ENCODE data around the gene RPS17.
"Not testable (repeated sequence)": the region's sequence is repeated elsewhere in the genome, so short reads cannot be mapped to it uniquely, and the experiment has no call there.

Gene RPS17

DNA sequence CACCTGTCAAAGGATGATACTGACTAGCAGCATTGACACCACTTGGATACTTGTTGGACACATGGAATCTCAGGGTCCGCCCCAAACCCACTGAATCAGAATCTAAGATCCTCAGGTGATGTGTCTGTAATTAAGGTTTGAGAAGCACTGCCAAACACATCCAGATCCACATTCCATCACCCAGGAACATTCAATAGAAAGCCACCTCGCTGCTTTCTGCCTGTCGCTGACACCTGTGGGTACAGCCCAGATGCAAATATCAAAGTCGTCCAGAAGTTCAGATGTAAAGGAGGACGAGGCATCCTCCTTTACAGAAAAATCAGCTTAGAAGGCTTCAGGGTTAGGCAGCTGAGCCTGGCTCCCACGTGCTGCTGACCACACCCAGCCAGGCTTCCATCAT, 5.2 kb upstream of the RPS17 start:
- no peak for DNase-seq

DNA sequence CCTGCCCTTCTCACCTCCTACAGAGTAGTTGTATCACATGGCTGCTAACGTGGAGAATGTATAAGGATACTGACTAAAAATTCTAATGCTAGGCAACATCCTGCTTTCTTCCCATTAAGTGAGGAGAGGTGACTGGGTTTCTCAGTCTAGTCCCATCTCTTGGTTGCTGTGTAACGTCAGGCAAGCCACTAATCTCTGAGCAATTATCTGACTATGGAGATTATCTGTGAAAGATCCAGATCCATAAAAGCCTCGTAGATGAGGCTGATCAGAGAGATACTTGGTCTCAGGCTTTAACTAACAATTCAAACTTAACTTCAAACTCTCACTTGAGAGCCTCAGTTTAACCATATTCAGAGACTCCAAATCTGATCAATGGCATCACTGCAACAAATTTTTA, 4.7 kb upstream of the RPS17 start:
- DNase-seq = no peak

DNA sequence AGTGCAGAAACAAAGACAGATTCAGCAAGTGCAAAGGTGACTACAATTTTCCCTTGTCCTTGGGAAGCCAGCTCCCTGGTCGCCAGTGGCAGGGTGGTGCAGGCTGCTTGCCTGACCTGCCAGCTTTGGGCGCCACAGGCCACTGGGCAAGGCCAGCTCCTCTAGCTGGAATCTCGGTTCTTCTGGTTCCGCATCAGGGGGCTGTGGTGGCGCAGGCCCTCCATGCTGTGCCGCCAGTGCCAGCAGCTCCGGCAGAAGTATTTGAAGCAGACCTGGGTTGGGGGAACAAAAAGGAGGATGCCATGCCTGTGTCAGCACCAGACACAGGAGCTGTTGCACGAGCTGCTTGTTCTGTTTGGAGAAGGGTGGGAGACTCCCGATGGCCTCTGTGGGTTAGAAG, 4.2 kb upstream of the RPS17 start:
- no peak for DNase-seq

DNA sequence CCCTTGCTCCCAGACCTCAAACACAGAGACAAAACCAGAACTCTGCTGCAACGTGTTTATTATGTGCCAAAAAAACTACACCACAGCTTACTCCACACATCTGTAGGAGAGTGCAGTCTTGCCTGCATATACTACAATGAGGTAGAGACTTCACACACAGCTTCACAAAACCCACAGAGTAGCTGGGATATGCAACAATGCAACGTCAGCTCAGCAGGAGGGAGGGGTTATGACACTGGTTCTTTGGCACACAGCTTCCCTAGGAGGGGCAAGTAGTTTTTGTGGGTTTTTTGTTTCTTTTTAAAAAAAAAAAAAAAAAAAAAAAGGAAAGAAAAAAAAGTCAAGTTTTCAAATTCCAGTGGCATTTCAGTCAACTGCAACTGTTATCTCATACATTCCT, 2.9 kb upstream of the RPS17 start:
- no peak for DNase-seq

DNA sequence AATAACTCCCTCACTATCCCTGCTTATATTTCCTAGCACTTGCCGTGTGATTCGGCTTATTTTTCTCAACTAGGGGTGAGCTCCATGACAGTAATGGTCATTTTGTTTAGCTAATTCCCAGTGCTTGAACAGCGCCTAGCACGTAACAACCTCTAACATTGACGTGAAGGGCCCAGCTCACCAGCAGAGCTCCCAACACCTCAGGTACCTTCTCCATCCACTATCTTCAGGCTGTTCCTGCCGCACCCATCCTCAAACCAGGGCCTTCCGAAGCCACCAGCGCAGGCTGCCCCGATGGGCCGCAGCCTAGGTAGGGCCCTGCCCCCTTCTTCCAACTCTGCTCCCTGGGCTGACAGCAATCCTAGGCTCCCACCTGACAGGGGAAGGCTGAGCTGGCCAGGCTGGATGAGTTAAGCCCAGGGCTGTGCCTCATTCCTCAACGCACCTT, 751 bp upstream of the RPS17 start:
- DNase-seq = no peak

DNA sequence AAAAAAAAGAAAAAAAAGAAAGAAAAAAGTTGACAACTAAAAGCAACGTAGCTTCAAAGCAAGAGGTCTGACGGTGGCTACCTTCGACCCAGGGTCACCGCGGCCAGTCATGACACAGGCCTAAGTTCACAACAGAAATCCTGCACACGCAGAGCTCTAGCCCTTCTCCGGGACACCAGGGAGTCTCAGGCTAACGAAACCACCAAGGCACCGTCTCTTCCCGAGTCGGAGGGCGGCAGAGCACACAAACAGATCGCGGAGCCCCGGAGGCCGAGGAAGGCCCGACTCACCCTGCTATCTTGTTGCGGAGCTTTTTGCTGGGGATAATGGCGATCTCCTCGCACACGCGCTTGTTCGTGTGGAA, 584 bp downstream of the RPS17 start:
- DNase-seq = no peak

DNA sequence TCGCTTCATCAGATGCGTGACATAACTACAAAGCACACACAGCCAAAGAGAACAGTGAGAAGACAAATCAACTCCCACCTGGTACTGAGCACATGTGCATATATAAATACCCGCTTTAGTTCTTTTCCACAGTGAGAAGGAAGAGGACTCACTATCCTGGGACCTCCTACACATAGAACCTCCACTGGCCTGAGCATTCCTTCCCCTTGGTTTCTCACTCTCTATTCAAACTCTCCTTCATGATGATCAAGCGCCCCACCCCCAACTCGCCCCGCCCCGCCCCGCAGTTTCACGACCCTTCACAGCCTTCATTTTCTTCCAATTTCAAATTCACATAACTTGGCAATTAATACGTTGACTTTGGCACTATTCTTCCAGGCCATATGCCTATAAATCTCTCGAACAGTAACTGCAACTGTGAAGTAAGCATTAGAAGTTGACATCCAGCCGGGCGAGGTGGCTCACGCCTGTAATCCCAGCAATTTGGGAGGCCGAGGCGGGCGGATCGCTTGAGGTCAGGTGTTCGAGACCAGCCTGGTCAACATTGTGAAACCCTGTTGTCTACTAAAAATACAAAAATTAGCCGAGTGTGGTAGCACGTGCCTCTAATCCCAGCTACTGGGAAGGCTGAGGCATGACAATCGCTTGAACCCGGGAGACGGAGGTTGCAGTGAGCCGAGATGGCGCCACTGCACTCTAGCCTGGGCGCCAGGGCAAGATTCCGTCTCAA, 1.1 kb downstream of the RPS17 start:
- DNase-seq = no peak

DNA sequence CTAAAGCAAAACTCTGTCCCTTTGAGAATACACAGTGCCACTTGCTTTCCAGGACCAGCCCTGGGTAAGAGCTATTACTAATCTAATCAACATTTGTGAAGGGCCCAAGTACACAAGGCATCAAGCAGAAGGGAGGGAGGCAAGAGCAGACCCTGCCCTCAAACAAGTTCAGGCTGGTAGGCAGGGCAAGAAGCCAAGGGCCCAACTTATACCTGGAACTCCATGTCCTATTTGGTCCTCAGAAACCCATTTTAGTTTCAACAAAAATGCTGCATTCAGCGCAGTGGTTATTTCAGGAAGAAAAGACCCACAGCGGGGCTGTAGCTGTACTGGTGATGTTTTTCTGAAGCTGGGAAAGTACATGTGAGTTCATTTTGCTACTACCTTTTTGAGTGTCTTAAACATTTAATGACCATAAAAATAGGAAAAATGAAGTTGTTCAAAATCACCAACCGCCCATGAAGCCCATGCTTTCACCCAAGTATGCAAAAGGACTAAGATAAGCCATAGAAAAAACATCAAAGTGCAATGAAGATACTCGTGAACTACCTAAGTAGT, 2.8 kb downstream of the RPS17 start:
- DNase-seq = no peak

DNA sequence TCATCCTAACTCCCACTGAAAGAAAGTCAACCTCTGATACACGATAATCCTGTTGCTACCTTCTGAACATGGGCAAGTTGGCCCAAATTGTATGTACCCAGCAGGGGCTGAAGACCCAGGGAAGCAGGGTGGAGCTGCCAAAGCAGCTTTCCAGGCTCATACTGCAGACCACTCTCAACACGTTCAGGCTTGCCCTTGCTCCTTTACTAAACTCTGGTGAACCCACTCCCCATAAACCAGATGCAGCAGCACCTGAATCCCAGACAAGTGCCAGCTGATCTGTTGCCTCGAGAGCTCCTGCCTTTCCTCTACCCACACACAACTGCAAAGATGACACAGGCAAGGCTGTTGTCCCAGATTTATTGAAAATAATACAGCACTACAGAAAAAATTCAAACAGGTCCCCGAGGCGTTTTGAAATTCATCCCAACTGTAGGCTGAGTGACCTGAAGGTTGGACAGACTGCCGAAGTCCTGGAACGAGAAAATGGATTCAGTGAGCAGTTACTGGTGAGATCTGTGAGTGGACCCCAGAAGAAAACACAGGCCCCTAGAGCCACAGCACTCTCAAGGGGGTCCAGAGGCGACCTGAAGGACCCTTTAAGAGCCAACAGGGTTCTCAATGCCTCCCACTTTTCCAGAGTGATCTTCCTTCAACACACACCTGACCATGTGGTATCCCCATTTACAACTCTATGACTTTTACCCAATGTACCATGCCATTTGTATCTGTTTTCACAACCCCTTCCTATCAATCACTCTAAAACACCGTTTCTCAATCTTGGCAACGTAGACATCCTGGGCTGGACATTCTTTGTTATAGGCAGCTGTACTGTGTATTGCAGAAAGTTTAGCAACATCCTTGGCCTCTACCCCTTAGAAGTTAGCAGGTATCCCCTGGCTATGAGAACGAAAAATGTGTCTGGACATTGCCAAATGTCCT, 3.6 kb downstream of the RPS17 start:
- DNase-seq = no peak

DNA sequence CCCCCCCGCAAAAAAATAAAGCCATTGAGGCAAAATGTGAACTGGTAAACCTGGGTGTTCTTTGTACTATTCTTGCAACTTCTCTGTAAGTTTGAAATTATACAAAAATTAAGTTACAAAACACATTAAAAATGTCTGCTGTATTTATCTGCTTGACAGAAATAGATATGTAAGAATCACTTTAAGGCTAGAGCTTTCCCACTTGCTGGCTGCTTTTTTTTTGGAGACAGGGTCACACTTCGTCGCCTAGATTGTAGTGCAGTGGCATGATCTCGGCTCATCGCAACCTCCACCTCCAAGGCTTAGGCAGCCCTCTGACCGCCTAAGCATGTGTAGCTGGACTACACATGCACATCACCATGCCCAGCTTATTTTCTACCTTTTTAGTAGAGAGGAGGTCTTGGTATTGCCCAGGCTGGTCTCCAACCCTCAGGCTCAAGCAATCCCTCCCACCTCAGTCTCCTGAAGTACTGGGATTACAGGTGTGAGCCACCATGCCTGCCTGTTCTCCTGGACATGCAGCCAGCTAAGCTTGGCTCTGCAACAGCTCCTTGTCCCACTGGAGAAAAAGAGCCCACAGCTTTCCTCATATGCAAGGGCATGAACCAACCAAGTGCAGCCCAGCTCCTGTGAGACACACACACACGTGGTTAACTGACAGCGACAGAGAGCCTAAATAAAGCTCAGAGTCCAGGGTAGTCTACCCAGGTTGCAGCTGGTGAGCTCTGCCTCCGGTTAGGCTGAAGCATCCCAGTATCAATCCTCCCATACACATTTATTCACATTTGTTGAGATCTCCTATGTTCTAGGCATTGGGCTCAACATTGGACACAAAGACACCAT, 4.5 kb downstream of the RPS17 start:
- DNase-seq = no peak

DNA sequence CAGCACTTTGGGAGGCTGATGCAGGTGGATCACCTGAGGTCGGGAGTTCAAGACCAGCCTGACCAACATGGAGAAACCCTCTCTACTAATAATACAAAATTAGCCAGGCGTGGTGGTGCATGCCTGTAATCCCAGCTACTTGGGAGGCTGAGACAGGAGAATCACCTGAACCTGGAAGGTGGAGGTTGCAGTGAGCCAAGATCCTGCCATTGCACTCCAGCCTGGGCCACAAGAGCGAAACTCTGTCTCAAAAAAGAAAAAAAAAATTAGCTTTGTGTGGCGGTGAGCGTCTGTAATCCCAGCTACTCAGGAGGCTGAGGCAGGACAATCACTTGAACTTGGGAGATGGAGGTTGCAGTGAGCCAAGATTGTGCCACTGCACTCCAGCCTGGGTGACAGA, 5.1 kb downstream of the RPS17 start:
- not testable (repeated sequence) for DNase-seq

DNA sequence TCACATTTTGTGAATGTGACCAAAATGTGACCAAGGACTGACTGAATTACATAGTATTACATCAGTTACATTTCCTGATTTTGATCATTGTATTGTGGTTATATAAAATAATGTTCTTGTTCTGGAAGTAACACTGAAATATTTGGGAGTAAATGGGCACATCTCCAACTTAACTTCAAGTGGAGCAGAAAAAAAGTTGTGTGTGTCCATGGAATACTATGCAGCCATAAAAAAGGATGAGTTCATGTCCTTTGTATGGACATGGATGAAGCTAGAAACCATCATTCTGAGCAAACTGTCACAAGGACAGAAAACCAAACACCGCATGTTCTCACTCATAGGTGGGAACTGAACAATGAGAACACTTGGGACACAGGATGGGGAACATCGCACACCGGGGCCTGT, 5.8 kb downstream of the RPS17 start:
- not testable (repeated sequence) for DNase-seq

DNA sequence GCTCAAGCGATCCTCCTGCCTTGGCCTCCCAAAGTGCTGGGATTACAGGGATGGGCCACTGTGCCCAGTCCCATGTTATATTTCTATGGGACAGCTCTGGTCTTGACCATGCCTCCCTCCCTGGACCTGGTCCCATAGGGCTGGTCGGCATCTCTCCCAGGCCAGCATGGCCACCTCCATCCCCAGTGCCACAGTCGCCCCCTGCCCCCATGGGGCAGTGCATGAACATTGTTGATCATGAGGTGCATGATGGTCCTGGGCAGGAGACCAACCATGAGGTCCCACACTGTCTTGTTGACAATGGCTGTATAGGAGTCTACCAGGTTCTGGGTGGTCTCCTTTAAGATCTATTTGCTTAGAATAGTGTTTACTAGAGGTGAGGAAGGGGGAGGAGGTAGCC, 6.5 kb downstream of the RPS17 start:
- no peak for DNase-seq

DNA sequence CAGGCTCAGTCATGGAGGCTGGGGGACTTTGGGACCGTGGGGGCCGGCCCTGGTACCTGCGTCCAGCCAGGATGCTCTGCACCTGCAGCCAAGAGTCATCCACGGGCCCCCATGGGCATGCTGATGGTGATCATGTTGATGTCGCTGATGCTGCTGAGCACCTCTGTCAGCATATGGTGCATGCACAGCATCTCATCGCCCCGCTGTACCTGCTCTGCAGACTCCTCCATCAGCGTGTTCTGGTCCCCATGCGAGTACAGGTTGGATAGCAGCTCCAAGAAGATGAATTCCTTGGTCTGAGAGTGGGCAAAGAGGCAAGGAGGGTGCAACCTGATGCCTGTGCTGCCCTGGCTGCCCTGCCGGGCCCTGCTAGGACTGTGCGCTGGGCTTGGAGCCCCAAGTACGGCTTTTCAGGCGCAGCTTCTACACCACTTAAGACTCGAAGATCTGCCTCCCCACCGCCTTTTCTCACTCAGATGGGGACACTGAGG, 7.2 kb downstream of the RPS17 start:
- DNase-seq = no peak

DNA sequence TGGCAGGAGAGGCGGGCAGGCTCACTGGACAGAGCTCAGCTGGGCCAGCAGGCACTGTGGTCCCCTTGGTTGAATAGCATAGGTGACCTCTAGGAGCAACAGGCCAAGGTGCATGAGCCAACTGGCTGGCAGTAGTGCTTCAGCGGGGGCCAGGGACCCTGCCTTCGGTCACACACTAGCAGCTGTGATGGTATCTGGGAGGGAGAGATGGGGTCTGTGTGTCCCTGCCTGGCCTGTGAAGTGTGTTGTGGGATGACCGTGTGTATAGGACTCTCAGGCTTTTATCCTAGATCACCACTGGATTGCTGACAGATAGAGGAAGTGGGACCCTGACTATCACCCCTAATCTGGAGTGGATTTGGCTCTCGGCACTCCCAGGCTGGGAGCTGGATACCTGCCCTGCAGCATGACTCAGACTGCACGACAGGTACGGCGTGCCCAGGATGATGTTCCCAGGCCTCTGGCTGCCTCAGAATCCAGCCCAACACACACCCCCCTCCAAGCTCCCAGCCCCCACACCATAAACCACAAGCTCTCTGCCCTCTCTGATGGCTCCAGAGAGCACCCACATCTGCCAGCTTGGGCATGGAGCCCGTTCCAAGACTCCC, 7.8 kb downstream of the RPS17 start:
- DNase-seq = no peak

DNA sequence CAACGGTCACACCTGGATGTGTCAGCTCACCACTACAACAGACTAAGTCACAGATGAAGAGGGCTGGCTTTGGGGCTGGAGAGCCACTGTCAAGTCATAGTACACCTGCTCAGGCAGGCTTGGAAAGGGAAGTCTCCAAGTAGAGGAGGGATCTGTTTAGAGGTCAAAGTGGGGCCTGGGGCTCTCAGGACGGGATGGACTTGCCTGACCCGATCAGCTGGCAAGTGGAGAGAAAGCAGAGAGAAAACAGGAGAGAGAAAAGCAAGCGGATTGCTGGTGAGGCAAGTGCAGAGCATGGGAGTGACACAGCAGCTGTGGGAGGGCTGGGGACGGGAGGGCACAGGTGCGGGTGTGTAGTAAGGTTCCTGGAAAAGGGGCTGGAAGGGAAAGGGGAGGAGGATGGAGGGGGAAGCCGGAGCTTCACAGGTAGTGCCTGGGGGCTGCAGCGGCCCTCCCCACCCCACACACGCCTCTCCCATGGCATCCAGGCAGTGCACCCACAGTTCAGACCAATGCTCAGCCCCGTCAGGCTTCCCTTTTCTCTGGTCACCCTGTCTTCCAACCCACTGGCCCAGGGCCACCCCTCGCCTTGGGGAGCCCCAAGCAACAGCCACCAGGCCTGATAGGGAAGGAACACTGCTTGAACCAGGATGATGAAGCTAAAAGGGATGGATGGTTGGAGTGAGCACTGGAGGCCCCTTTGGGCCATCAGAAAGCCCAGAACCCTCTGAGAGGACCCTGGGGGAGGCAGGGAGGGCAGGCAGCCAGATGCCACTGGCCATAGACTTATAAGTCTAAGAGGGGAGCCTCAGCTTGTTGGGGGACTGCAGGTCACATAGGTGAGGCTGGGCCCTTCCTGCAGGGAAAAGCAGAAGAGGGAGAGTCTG, 8.5 kb downstream of the RPS17 start:
- DNase-seq = no peak

DNA sequence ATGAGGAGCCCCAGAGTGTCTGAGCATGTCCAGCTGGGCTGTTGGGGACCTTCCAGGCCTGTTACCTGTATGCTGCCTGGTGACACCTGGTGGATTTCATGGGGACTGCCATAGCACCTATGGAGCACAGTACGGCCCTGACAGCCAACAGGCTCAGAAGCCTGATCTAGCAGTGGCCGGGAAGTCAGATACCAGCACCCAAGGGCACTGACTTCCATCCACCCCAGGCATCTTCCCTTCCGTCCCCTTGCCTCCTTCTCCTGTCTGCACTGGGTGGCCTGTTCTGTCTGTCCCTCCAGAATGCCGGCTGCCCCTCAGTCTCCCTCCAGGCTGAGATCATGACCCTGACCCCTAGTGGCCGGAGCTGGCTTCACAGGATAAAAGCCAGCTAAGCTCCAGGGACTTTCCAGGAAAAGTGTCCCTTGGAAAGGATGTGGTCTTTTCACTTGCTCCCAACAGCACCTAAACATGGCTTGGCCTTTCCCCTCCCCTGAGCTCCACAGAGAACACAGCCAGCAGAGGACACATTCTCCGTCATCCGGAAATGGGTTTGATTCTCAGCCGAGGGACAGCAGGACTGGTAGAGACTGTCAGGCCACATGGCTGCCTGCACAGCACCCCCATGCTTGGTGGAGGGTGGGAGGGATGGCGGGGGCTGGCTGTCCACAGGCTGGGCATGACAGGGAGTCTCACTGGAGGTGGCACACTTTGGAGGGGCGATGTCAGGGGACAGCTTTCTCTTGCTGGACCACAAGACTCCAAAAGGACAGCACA, 9.5 kb downstream of the RPS17 start:
- DNase-seq = no peak

DNA sequence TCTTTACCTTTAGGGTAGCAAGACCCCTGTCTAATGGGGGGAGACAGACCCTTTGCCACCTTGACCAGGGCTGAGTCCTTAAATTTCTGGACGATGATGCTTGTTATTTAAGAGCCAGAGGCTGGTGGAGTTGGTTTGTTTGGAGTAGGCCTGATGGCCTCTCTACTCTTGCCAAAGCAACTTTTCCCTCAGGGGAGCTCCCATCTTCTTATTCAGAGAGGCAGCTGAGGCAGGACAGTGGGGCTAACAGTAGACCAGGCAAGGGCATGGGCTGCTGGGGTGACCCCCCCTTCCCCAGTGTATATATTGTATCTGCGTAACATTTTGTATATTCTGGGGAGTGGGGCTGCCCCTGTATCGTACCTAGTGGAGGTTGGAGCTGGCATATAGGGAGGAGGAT, 10.3 kb downstream of the RPS17 start:
- no peak for DNase-seq

DNA sequence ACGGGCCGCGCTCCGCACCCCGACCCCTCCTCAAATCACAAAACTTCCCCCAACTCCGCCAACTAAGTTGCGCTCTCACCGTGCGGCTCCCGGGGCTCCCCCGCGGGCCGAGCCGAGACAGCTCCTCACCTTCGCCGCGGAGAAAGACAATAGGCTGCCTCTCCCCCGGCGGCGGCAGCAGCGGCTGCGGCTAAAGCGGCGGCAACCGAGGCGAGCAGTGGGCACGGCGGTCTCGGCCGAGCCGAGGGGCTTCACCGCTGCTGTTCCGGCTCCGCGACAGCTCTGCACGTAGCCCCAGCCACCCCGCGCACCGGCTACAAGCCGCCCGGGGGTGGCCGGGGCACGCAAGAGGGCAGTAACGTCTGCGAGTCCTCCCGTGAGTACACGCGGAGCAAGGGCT, 26.7 kb downstream of the RPS17 start:
- not testable (repeated sequence) for DNase-seq

DNA sequence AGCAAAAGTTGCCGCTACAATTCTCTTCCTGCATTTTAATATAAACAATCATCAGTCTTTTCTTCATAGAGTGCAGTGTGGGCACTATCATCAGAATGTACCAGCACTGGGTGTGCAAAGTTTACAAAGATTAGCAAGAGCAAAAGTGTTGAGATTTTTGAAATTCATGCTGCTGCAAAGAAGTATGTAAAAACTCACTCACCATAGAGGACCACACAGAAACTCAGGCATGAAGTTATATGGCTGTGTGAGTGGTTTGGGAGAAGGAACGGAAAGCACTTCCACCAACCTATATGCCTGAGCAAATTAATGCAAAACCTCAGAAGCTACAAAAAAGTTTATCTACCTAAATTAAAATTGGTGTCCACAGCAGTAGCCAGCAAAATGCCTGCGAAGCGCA, 32.6 kb downstream of the RPS17 start:
- not testable (repeated sequence) for DNase-seq
